OCI-LY3 (cell line): Measurements from ENCODE around the gene PRSS36.

ENCODE experiments used
- H2AFZ ChIP-seq: fragments of 200-600, 300-600 bp; shearing (Covaris generic); 2 replicates; pipeline ENCODE4 v1.6.0; 2014; ENCODE audit warnings: antibody characterized with exemption, low read depth, low read length
- H3K27ac ChIP-seq: fragments of 200-600, 300-600 bp; sonication (generic); 2 replicates; pipeline ENCODE4 v1.5.1; 2014; ENCODE audit warnings: mild to moderate bottlenecking, low read length, moderate library complexity, mixed read lengths
- H3K27me3 ChIP-seq: fragments of 200-600, 300-600 bp; sonication (generic); 2 replicates; pipeline ENCODE4 v1.6.1; 2014; ENCODE audit warnings: low read depth, low read length, mixed read lengths
- H3K36me3 ChIP-seq: fragments of 200-600, 300-600 bp; sonication (generic); replicated peaks from 2 replicates; pipeline ENCODE3; 2014; ENCODE audit warnings: low read depth, low read length, mixed read lengths
- H3K4me1 ChIP-seq: fragments of 300-600, 200-600 bp; sonication (generic); 2 replicates; pipeline ENCODE4 v1.6.1; 2014; ENCODE audit warnings: low read length, mixed read lengths
- H3K4me2 ChIP-seq: fragments of 200-600, 300-600 bp; sonication (generic); 2 replicates; pipeline ENCODE4 v1.6.1; 2014; ENCODE audit warnings: low read length, mixed read lengths
- H3K4me3 ChIP-seq: fragments of 300-600, 200-600 bp; sonication (generic); 2 replicates; pipeline ENCODE4 v1.5.1; 2014; ENCODE audit warnings: antibody characterized with exemption, mild to moderate bottlenecking, low read length, moderate library complexity
- H3K79me2 ChIP-seq: fragments of 300-600, 200-600 bp; shearing (Covaris generic); 2 replicates; pipeline ENCODE4 v1.6.1; 2014; ENCODE audit warnings: mild to moderate bottlenecking, low read length, mixed read lengths
- H3K9ac ChIP-seq: fragments of 300-600, 200-600 bp; shearing (Covaris generic); 2 replicates; pipeline ENCODE4 v1.6.0; 2014; ENCODE audit warnings: mild to moderate bottlenecking, low read length, moderate library complexity
- H3K9me3 ChIP-seq: fragments of 200-600, 300-600 bp; shearing (Covaris generic); 2 replicates; pipeline ENCODE4 v1.6.1; 2014; ENCODE audit warnings: low read length, mixed read lengths; ENCODE audit not compliant: insufficient read depth
- H4K20me1 ChIP-seq: fragments of 200-600, 300-600 bp; sonication (generic); 2 replicates; pipeline ENCODE4 v1.6.1; 2016; ENCODE audit warnings: low read length, mixed read lengths; ENCODE audit not compliant: insufficient read depth
- EZH2phosphoT487 ChIP-seq: fragments of 200-600 bp; shearing (Covaris generic); IDR thresholded peaks from 2 replicates; pipeline ENCODE4 v1.6.1; 2018; ENCODE audit warnings: antibody characterized with exemption, mixed run types, low read depth
- TF ChIP-seq, protein P1 (sequence below): fragments of 200-600, 300-600 bp; sonication (generic); IDR thresholded peaks from 2 replicates; pipeline ENCODE4 v1.5.1; 2014; ENCODE audit warnings: antibody characterized with exemption, low read length, low read depth

The PRSS36 gene

DNA sequence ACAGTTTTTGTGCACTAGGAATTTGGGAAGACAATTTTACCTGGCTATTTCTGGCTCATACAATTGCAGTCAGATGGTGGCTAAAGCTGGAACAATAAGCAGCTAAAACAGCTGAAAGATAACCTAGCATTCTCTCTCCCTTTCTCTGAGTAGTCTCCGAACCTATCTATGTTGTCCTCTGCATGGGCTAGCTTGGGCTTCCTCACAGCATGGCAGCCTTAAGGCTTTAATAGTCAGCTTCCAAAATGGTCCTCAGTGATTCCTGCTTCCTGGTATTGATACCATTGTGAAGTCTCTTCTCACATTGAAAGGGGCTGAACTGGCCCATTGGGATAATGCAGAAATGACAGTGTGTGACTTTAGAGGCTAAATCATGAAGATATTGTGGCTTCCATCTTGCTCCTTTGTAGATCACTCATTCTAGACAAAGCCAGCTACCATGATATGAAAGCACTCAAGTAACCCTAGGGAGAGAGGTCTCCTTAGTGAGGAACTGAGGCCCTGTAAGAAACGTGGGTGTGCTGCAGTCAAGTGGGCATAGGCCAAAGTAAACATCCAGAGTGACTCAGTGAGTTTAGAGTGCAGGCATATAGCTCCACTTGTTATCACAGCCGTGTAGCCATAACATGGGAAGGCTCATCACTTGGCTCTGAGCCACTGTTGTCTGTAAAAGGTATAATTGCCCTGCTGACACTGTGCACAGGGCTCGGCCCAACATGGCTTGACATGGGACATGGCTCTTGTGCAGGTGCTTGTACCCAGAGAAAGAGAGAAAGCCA, 49.8 kb downstream of the PRSS36 start:
- no peaks in the 10 kb centered on the region for H3K36me3 ChIP-seq
- no peak overlapping the region for H3K4me2 ChIP-seq
- no peak overlapping the region for H3K4me3 ChIP-seq
- no peaks in the 10 kb centered on the region for H3K27me3 ChIP-seq
- no peak overlapping the region for H3K27ac ChIP-seq
- H3K4me1 ChIP-seq, result peaks cover 8% of the 10 kb centered on the region
- no peak overlapping the region for H3K9ac ChIP-seq
- no peaks in the 10 kb centered on the region for H3K9me3 ChIP-seq
- no peak overlapping the region for H2AFZ ChIP-seq
- H3K79me2 ChIP-seq, result no peaks in the 10 kb centered on the region
- H4K20me1 ChIP-seq, result no peaks in the 10 kb centered on the region
- no peak for TF ChIP-seq EZH2phosphoT487
- TF ChIP-seq, protein P1, sequence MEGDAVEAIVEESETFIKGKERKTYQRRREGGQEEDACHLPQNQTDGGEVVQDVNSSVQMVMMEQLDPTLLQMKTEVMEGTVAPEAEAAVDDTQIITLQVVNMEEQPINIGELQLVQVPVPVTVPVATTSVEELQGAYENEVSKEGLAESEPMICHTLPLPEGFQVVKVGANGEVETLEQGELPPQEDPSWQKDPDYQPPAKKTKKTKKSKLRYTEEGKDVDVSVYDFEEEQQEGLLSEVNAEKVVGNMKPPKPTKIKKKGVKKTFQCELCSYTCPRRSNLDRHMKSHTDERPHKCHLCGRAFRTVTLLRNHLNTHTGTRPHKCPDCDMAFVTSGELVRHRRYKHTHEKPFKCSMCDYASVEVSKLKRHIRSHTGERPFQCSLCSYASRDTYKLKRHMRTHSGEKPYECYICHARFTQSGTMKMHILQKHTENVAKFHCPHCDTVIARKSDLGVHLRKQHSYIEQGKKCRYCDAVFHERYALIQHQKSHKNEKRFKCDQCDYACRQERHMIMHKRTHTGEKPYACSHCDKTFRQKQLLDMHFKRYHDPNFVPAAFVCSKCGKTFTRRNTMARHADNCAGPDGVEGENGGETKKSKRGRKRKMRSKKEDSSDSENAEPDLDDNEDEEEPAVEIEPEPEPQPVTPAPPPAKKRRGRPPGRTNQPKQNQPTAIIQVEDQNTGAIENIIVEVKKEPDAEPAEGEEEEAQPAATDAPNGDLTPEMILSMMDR, result no peak

DNA sequence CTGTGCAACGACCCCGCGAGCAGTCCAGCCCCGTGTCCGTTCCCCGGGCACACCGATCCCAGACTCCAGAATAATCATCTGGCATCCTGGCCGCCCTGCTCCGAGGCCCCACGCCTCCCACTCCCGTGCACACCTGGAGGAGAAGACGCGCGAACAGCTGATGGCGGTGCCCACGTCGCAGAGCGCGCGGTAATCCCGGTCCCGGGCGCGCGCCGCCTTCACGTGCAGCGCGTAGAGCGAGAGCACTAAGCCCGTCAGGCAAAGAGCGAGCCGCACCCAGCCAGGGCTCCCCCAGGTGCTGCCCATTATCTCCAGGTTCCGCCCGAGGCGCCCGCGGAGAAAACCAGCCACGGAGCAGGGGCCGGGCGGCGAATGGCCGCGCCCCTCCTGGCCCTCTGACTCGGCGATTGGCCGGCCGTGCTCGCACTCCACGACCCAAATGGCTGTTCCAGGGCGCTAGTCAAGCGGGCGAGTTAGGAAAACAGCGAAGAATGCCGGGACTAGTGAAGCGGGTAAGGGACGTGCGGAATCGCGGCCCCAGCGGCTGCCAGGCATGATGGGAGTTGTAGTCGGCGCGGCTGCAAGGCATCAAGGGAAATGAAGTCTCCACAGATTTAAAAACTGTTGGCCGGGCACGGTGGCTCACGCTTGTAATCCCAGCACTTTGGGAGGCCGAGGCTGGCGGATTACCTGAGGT, 55.3 kb downstream of the PRSS36 start, which contains the start of gene VKORC1:
Gene VKORC1 (minus strand): TSS at position 374 of the 697 bp plus-strand sequence. CDS start 68 bp downstream, at position 306.
- H3K9ac ChIP-seq, result peak within 1 kb of the TSS; percentile 85

DNA sequence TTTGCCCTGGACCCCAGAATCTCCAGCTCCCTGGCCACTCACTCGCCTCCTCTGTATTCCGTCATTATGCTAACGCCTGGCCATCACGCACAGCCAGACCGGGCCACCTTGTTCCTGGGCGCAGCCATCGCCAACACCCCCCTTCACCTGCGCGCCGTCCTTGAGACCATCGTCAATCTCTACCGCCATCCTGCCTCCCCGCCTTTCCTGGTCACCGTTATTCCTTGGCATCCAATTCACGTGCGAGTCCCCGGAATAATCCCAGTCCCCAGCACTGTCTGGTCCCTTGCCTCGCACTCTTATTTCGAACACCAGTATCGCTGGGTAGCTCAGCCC, 55.8 kb downstream of the PRSS36 start:
- Histone ChIP-seq H3K27me3 (no peaks in the 10 kb centered on the region), H4K20me1 (0 out of 2 replicates have a peak, but pooled peaks cover 4% of the 10 kb centered on the region), H3K27ac (peak overlapping the region; percentile 71), H3K9me3 (no peaks in the 10 kb centered on the region), H3K9ac (peak overlapping the region; percentile 85), H3K36me3 (peaks cover 11% of the 10 kb centered on the region), H2AFZ (peak overlapping the region; percentile 96; the same call in 1 of the 2 replicates), H3K4me1 (peaks cover 12% of the 10 kb centered on the region), H3K79me2 (peaks cover 39% of the 10 kb centered on the region), H3K4me2 (peak overlapping the region; percentile 80), H3K4me3 (peak overlapping the region; percentile 85)
- TF ChIP-seq, protein P1, result no peak
- no peak for TF ChIP-seq EZH2phosphoT487

More for the DNA sequence above, 55.3 kb downstream of the PRSS36 start, which contains the start of gene VKORC1:
- peaks cover 39% of the 10 kb centered on the region for H3K79me2 ChIP-seq
- H3K4me1 ChIP-seq, result peaks cover 12% of the 10 kb centered on the region
- 0 out of 2 replicates have a peak, but pooled peaks cover 4% of the 10 kb centered on the region for H4K20me1 ChIP-seq
- H3K4me2 ChIP-seq, result peak within 1 kb of the TSS; percentile 80
- TF ChIP-seq, protein P1, result no peak
- H2AFZ ChIP-seq, result peak within 1 kb of the TSS; percentile 96
- H3K27me3 ChIP-seq, result no peaks in the 10 kb centered on the region
- H3K9me3 ChIP-seq, result no peaks in the 10 kb centered on the region
- peaks cover 11% of the 10 kb centered on the region for H3K36me3 ChIP-seq
- peak within 1 kb of the TSS; percentile 85 for H3K4me3 ChIP-seq
- peak within 1 kb of the TSS; percentile 71 for H3K27ac ChIP-seq

DNA sequence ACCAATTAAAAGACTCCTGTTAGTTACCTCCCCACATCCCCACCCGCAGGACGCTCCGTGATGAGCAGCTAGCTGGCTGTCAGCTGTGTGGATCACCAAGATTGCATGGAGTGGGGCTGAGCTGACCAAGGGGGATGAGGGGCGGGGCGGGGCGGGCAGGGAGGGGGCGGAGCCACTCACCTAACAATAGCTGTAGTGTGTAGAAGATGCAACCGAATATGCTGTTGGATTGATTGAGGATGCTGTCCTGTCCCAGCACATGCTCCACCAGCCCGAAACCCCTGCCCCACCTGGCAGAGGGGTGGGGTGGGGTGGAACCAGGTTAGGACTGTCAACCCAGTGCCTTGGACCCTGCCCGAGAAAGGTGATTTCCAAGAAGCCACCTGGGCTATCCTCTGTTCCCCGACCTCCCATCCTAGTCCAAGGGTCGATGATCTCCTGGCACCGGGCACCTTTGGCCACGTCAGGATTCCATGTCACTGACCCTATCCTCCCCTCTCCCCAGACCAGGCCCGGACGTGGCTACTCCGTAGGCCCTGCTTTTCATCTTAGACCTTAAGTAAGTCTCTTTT, 56.6 kb downstream of the PRSS36 start:
- TF ChIP-seq, protein P1, result no peak
- no peak for TF ChIP-seq EZH2phosphoT487

More for the DNA sequence above, 56.6 kb downstream of the PRSS36 start:
- Histone ChIP-seq H3K4me2 (peak overlapping the region; percentile 80), H2AFZ (no peak overlapping the region), H4K20me1 (0 out of 2 replicates have a peak, but pooled peaks cover 4% of the 10 kb centered on the region), H3K27ac (no peak overlapping the region), H3K36me3 (peaks cover 11% of the 10 kb centered on the region), H3K4me3 (peak overlapping the region; percentile 85), H3K79me2 (peaks cover 39% of the 10 kb centered on the region), H3K27me3 (no peaks in the 10 kb centered on the region), H3K4me1 (peaks cover 12% of the 10 kb centered on the region), H3K9me3 (no peaks in the 10 kb centered on the region), H3K9ac (peak overlapping the region; percentile 85)
